Measurements from ENCODE around the gene EPSTI1.
"Not testable (repeated sequence)": the region's sequence is repeated elsewhere in the genome, so short reads cannot be mapped to it uniquely, and the experiment has no call there.

Gene EPSTI1

GRCh38 chr13:42996584-42996983 lies 4.5 kb upstream of the EPSTI1 start:
- no peak overlapping the region for H3K4me3 ChIP-seq (ENCODE audit: low read depth, low read length)
- TF ChIP-seq, protein P1, sequence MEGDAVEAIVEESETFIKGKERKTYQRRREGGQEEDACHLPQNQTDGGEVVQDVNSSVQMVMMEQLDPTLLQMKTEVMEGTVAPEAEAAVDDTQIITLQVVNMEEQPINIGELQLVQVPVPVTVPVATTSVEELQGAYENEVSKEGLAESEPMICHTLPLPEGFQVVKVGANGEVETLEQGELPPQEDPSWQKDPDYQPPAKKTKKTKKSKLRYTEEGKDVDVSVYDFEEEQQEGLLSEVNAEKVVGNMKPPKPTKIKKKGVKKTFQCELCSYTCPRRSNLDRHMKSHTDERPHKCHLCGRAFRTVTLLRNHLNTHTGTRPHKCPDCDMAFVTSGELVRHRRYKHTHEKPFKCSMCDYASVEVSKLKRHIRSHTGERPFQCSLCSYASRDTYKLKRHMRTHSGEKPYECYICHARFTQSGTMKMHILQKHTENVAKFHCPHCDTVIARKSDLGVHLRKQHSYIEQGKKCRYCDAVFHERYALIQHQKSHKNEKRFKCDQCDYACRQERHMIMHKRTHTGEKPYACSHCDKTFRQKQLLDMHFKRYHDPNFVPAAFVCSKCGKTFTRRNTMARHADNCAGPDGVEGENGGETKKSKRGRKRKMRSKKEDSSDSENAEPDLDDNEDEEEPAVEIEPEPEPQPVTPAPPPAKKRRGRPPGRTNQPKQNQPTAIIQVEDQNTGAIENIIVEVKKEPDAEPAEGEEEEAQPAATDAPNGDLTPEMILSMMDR (IDR thresholded peaks at IDR 0.05; ENCODE audit: control insufficient read depth, extremely low read depth, insufficient read depth) = no peak
- no peak for DNase-seq (ENCODE audit: low read depth)

- TF ChIP-seq, protein P1 (IDR thresholded peaks at IDR 0.05; ENCODE audit: control insufficient read depth, extremely low read depth, insufficient read depth) = no peak
- no peak for DNase-seq (ENCODE audit: low read depth)
- H3K4me3 ChIP-seq (ENCODE audit: low read depth, low read length) = no peak overlapping the region
Measured at GRCh38 chr13:42994878-42995277, 2.8 kb upstream of the EPSTI1 start.

DNA sequence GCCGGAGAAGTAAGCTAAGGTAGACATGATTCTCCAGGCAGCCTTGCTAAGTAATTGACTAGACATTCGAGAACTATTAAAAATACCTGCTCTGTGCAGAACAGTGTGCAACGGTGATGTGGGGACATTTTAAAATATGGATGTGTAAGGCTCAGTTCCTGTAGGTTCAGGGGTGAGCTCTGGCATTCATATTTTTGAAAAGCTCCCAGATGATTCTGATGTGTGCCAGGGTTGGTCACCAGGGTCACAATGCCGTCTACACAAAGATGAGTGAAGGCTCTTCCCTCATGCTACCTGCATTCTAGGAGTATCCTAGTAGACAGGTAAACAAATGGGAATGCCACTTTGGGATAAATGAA lies 702 bp upstream of the EPSTI1 start:
- no peak overlapping the region for H3K4me3 ChIP-seq (ENCODE audit: low read depth, low read length)
- DNase-seq (ENCODE audit: low read depth) = no peak
- TF ChIP-seq, protein P1 (IDR thresholded peaks at IDR 0.05; ENCODE audit: control insufficient read depth, extremely low read depth, insufficient read depth) = no peak

GRCh38 chr13:42991233-42991897 lies 676 bp downstream of the EPSTI1 start:
- not testable (repeated sequence) for H3K4me3 ChIP-seq (ENCODE audit: low read depth, low read length); DNase-seq (ENCODE audit: low read depth)

- no peak for DNase-seq (ENCODE audit: low read depth)
- TF ChIP-seq, protein P1 (IDR thresholded peaks at IDR 0.05; ENCODE audit: control insufficient read depth, extremely low read depth, insufficient read depth) = no peak
- H3K4me3 ChIP-seq (ENCODE audit: low read depth, low read length) = no peak overlapping the region
Measured at GRCh38 chr13:42990291-42991232, 1.5 kb downstream of the EPSTI1 start.

GRCh38 chr13:42986176-42986574 lies 5.9 kb downstream of the EPSTI1 start:
- no peak for DNase-seq (ENCODE audit: low read depth)

More at GRCh38 chr13:42986176-42986574, 5.9 kb downstream of the EPSTI1 start:
- TF ChIP-seq, protein P1 (IDR thresholded peaks at IDR 0.05; ENCODE audit: control insufficient read depth, extremely low read depth, insufficient read depth) = no peak
- H3K4me3 ChIP-seq (ENCODE audit: low read depth, low read length) = no peak overlapping the region

Measured in LNCaP clone FGC (cell line).